ENCODE measurements around the gene MPST. TPM values are rescaled to one million over a fixed set of nuclear protein-coding genes. Genes with fewer than 3 reads are reported as not detected.

MPST gene
- total and polyA plus RNA-seq, 2 donors (not counting 1 experiment from before 2014, with no cell fraction given), result 14.8 to 51.5 TPM

GRCh38 chr22:37052386-37053309 is 33.1 kb downstream of the MPST start:
- DNase-seq (ENCODE audit: low read depth in 2 of 2), result no peak

GRCh38 chr22:37053310-37054055 is 33.9 kb downstream of the MPST start:
- TF ChIP-seq CTCF (conservative IDR thresholded peaks at IDR 0.05 in 1 of 2, IDR thresholded peaks at IDR 0.05 in 1 of 2; ENCODE audit: low read depth in 1 of 2, low read length in 2 of 2) (no peak), EZH2 (IDR thresholded peaks at IDR 0.05; ENCODE audit: low read length, missing control alignments) (no peak)
- Histone ChIP-seq H3K9me3 (ENCODE audit: control insufficient read depth, insufficient read depth, low read depth, low read length) (no peaks in the 10 kb centered on the region), H3K4me1 (ENCODE audit: control insufficient read depth, extremely low read depth, insufficient read depth, low read length) (peaks cover 4% of the 10 kb centered on the region), H3K9ac (ENCODE audit: insufficient read depth, low read length) (no peak overlapping the region), H4K20me1 (ENCODE audit: control insufficient read depth, extremely low read depth, insufficient read depth, low read length) (no peaks in the 10 kb centered on the region), H3K79me2 (ENCODE audit: control insufficient read depth, insufficient read depth, low read length) (no peaks in the 10 kb centered on the region), H3K4me2 (ENCODE audit: extremely low read depth, insufficient read depth, low read length) (no peak overlapping the region), H3K27ac (ENCODE audit: insufficient read depth, low read length) (no peak overlapping the region), H3K27me3 (ENCODE audit: control insufficient read depth, insufficient read depth, low read length) (no peaks in the 10 kb centered on the region), H3K36me3 (ENCODE audit: control insufficient read depth, insufficient read depth, low read length) (peaks cover 2% of the 10 kb centered on the region), H3K4me3 (replicated peaks in 1 of 4; ENCODE audit: control extremely low read depth in 1 of 4, insufficient read depth in 1 of 4, low read depth in 3 of 4, low read length in 4 of 4) (no peak overlapping the region), H2AFZ (ENCODE audit: low read length) (no peak overlapping the region)
- DNase-seq (ENCODE audit: low read depth in 2 of 2), result no peak

More at GRCh38 chr22:37052386-37053309, 33.1 kb downstream of the MPST start:
- Histone ChIP-seq H3K4me1 (ENCODE audit: control insufficient read depth, extremely low read depth, insufficient read depth, low read length) (peaks cover 4% of the 10 kb centered on the region), H3K27ac (ENCODE audit: insufficient read depth, low read length) (peak overlapping the region; percentile 53), H3K36me3 (ENCODE audit: control insufficient read depth, insufficient read depth, low read length) (peaks cover 2% of the 10 kb centered on the region), H3K9me3 (ENCODE audit: control insufficient read depth, insufficient read depth, low read depth, low read length) (no peaks in the 10 kb centered on the region), H3K27me3 (ENCODE audit: control insufficient read depth, insufficient read depth, low read length) (no peaks in the 10 kb centered on the region), H4K20me1 (ENCODE audit: control insufficient read depth, extremely low read depth, insufficient read depth, low read length) (no peaks in the 10 kb centered on the region), H2AFZ (ENCODE audit: low read length) (peak overlapping the region; percentile 73), H3K4me2 (ENCODE audit: extremely low read depth, insufficient read depth, low read length) (peak overlapping the region; percentile 86), H3K4me3 (replicated peaks in 1 of 4; ENCODE audit: control extremely low read depth in 1 of 4, insufficient read depth in 1 of 4, low read depth in 3 of 4, low read length in 4 of 4) (peak overlapping the region; percentile 66 to 79 (median 72)), H3K79me2 (ENCODE audit: control insufficient read depth, insufficient read depth, low read length) (no peaks in the 10 kb centered on the region), H3K9ac (ENCODE audit: insufficient read depth, low read length) (peak overlapping the region; percentile 65)
- TF ChIP-seq EZH2 (IDR thresholded peaks at IDR 0.05; ENCODE audit: low read length, missing control alignments), result no peak
- TF ChIP-seq CTCF (conservative IDR thresholded peaks at IDR 0.05 in 1 of 2, IDR thresholded peaks at IDR 0.05 in 1 of 2; ENCODE audit: low read depth in 1 of 2, low read length in 2 of 2), result no peak

GRCh38 chr22:37054056-37054395 is 34.5 kb downstream of the MPST start:
- no peak overlapping the region for H3K27ac ChIP-seq (ENCODE audit: insufficient read depth, low read length)
- no peak overlapping the region for H3K4me2 ChIP-seq (ENCODE audit: extremely low read depth, insufficient read depth, low read length)
- no peaks in the 10 kb centered on the region for H3K27me3 ChIP-seq (ENCODE audit: control insufficient read depth, insufficient read depth, low read length)
- no peak overlapping the region for H2AFZ ChIP-seq (ENCODE audit: low read length)
- no peak overlapping the region for H3K9ac ChIP-seq (ENCODE audit: insufficient read depth, low read length)
- no peak for TF ChIP-seq EZH2 (IDR thresholded peaks at IDR 0.05; ENCODE audit: low read length, missing control alignments)
- no peak for TF ChIP-seq CTCF (conservative IDR thresholded peaks at IDR 0.05 in 1 of 2, IDR thresholded peaks at IDR 0.05 in 1 of 2; ENCODE audit: low read depth in 1 of 2, low read length in 2 of 2)
- peaks cover 2% of the 10 kb centered on the region for H3K36me3 ChIP-seq (ENCODE audit: control insufficient read depth, insufficient read depth, low read length)
- no peak overlapping the region for H3K4me3 ChIP-seq (replicated peaks in 1 of 4; ENCODE audit: control extremely low read depth in 1 of 4, insufficient read depth in 1 of 4, low read depth in 3 of 4, low read length in 4 of 4)
- H3K4me1 ChIP-seq (ENCODE audit: control insufficient read depth, extremely low read depth, insufficient read depth, low read length), result peaks cover 4% of the 10 kb centered on the region
- DNase-seq (ENCODE audit: low read depth in 2 of 2), result no peak
- H3K9me3 ChIP-seq (ENCODE audit: control insufficient read depth, insufficient read depth, low read depth, low read length), result no peaks in the 10 kb centered on the region
- no peaks in the 10 kb centered on the region for H4K20me1 ChIP-seq (ENCODE audit: control insufficient read depth, extremely low read depth, insufficient read depth, low read length)
- H3K79me2 ChIP-seq (ENCODE audit: control insufficient read depth, insufficient read depth, low read length), result no peaks in the 10 kb centered on the region

All from fibroblast of lung (primary cell).